GM12873 (cell line): Measurements from ENCODE around the gene JMJD1C.
A peak's percentile ranks its signal among the peaks of the same experiment; 100 is the strongest.

ENCODE experiments used
- CTCF ChIP-seq: IDR thresholded peaks from 2 replicates; pipeline ENCODE4 v1.5.1; 2012; ENCODE audit warnings: low read depth, mild to moderate bottlenecking, moderate library complexity, low read length, control low read depth; ENCODE audit not compliant: insufficient read depth; ENCODE audit errors: missing control alignments

Gene JMJD1C

GRCh38 chr10:63142136-63142535, 323.6 kb downstream of the JMJD1C start:
- TF ChIP-seq CTCF: no peak

- no peak for TF ChIP-seq CTCF
Measured at GRCh38 chr10:63140077-63140476, 325.7 kb downstream of the JMJD1C start.

- no peak for TF ChIP-seq CTCF
Measured at GRCh38 chr10:63137306-63137705, 328.5 kb downstream of the JMJD1C start.

- no peak for TF ChIP-seq CTCF
Measured at GRCh38 chr10:63133821-63134557, 331.8 kb downstream of the JMJD1C start.

- TF ChIP-seq CTCF: peak; percentile 29
Measured at GRCh38 chr10:63133056-63133820, 332.5 kb downstream of the JMJD1C start, which contains the start of gene NRBF2. Gene NRBF2 (plus strand): TSS chr10:63133328. CDS start chr10:63133471, 143 bp downstream.

- no peak for TF ChIP-seq CTCF
Measured at GRCh38 chr10:63132651-63133055, 333.1 kb downstream of the JMJD1C start.

GRCh38 chr10:63129888-63130287, 335.9 kb downstream of the JMJD1C start:
- TF ChIP-seq CTCF: no peak
